ENCODE data around the gene TSR3. TPM values are rescaled to one million over a fixed set of nuclear protein-coding genes. Genes with fewer than 3 reads are reported as not detected.

TSR3 gene
- total and polyA plus RNA-seq, 2 of the 13 experiments (the other 11 are each of a cell fraction or from before 2014, with no cell fraction given): 24.2 to 51.0 TPM

DNA sequence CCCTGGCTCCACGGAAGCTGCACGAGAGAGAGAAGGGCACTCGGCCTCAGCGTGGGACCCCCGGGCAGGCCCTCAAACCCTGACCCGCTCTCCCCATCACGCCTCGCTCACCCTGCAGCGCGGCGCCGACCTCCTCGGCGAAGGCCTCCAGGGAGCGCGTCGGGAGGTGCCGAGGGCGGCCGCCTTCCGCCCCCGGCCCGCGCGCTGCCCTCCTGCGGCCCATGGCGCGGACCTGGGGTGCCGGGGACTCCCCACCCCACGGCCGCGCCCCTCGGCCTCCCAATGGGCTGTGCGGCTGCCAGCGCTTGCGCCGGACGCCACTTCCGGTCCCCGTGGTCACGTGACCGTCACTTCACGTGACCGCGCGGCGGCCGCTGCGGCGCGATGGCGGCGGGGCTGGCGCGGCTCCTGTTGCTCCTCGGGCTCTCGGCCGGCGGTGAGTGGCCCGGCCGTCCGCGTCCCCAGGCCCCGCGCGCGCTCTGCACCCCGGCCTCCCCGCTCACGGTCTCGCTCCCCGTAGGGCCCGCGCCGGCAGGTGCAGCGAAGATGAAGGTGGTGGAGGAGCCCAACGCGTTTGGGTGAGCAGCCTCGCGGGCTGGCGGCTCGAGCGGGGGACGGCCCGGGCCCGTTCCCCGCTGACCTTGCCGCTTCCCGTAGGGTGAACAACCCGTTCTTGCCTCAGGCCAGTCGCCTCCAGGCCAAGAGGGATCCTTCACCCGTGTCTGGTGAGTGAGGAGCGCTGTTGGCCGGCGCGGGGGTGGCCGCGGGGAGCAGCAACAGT, at the start of gene TSR3, which contains the start of gene GNPTG (continued):
- TF ChIP-seq, protein P1, sequence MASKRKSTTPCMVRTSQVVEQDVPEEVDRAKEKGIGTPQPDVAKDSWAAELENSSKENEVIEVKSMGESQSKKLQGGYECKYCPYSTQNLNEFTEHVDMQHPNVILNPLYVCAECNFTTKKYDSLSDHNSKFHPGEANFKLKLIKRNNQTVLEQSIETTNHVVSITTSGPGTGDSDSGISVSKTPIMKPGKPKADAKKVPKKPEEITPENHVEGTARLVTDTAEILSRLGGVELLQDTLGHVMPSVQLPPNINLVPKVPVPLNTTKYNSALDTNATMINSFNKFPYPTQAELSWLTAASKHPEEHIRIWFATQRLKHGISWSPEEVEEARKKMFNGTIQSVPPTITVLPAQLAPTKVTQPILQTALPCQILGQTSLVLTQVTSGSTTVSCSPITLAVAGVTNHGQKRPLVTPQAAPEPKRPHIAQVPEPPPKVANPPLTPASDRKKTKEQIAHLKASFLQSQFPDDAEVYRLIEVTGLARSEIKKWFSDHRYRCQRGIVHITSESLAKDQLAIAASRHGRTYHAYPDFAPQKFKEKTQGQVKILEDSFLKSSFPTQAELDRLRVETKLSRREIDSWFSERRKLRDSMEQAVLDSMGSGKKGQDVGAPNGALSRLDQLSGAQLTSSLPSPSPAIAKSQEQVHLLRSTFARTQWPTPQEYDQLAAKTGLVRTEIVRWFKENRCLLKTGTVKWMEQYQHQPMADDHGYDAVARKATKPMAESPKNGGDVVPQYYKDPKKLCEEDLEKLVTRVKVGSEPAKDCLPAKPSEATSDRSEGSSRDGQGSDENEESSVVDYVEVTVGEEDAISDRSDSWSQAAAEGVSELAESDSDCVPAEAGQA (IDR thresholded peaks at IDR 0.05; ENCODE audit: low read depth): peak; percentile 84
- TF ChIP-seq, protein P1 (CRISPR knock-in tag; IDR thresholded peaks at IDR 0.05; ENCODE audit: borderline replicate concordance): peak; percentile 73; the same call in 1 of the 2 replicates
- TF ChIP-seq, protein P2, sequence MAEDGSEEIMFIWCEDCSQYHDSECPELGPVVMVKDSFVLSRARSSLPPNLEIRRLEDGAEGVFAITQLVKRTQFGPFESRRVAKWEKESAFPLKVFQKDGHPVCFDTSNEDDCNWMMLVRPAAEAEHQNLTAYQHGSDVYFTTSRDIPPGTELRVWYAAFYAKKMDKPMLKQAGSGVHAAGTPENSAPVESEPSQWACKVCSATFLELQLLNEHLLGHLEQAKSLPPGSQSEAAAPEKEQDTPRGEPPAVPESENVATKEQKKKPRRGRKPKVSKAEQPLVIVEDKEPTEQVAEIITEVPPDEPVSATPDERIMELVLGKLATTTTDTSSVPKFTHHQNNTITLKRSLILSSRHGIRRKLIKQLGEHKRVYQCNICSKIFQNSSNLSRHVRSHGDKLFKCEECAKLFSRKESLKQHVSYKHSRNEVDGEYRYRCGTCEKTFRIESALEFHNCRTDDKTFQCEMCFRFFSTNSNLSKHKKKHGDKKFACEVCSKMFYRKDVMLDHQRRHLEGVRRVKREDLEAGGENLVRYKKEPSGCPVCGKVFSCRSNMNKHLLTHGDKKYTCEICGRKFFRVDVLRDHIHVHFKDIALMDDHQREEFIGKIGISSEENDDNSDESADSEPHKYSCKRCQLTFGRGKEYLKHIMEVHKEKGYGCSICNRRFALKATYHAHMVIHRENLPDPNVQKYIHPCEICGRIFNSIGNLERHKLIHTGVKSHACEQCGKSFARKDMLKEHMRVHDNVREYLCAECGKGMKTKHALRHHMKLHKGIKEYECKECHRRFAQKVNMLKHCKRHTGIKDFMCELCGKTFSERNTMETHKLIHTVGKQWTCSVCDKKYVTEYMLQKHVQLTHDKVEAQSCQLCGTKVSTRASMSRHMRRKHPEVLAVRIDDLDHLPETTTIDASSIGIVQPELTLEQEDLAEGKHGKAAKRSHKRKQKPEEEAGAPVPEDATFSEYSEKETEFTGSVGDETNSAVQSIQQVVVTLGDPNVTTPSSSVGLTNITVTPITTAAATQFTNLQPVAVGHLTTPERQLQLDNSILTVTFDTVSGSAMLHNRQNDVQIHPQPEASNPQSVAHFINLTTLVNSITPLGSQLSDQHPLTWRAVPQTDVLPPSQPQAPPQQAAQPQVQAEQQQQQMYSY (CRISPR knock-in tag; IDR thresholded peaks at IDR 0.05): 0 out of 2 replicates have a peak, but pooled peaks have one; percentile 25
- TF ChIP-seq, protein P3, sequence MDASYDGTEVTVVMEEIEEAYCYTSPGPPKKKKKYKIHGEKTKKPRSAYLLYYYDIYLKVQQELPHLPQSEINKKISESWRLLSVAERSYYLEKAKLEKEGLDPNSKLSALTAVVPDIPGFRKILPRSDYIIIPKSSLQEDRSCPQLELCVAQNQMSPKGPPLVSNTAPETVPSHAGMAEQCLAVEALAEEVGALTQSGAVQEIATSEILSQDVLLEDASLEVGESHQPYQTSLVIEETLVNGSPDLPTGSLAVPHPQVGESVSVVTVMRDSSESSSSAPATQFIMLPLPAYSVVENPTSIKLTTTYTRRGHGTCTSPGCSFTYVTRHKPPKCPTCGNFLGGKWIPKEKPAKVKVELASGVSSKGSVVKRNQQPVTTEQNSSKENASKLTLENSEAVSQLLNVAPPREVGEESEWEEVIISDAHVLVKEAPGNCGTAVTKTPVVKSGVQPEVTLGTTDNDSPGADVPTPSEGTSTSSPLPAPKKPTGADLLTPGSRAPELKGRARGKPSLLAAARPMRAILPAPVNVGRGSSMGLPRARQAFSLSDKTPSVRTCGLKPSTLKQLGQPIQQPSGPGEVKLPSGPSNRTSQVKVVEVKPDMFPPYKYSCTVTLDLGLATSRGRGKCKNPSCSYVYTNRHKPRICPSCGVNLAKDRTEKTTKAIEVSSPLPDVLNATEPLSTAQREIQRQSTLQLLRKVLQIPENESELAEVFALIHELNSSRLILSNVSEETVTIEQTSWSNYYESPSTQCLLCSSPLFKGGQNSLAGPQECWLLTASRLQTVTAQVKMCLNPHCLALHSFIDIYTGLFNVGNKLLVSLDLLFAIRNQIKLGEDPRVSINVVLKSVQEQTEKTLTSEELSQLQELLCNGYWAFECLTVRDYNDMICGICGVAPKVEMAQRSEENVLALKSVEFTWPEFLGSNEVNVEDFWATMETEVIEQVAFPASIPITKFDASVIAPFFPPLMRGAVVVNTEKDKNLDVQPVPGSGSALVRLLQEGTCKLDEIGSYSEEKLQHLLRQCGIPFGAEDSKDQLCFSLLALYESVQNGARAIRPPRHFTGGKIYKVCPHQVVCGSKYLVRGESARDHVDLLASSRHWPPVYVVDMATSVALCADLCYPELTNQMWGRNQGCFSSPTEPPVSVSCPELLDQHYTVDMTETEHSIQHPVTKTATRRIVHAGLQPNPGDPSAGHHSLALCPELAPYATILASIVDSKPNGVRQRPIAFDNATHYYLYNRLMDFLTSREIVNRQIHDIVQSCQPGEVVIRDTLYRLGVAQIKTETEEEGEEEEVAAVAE (CRISPR knock-in tag; IDR thresholded peaks at IDR 0.05; ENCODE audit: borderline replicate concordance): 0 out of 2 replicates have a peak, but pooled peaks have one; percentile 32
- TF ChIP-seq FOSL1 (CRISPR knock-in tag; IDR thresholded peaks at IDR 0.05; ENCODE audit: borderline replicate concordance): no peak
- no peak for TF ChIP-seq RFX1 (IDR thresholded peaks at IDR 0.05)
- no peak for TF ChIP-seq ZBTB1 (CRISPR knock-in tag; IDR thresholded peaks at IDR 0.05; ENCODE audit: borderline replicate concordance)
- TF ChIP-seq, protein P4, sequence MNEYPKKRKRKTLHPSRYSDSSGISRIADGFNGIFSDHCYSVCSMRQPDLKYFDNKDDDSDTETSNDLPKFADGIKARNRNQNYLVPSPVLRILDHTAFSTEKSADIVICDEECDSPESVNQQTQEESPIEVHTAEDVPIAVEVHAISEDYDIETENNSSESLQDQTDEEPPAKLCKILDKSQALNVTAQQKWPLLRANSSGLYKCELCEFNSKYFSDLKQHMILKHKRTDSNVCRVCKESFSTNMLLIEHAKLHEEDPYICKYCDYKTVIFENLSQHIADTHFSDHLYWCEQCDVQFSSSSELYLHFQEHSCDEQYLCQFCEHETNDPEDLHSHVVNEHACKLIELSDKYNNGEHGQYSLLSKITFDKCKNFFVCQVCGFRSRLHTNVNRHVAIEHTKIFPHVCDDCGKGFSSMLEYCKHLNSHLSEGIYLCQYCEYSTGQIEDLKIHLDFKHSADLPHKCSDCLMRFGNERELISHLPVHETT (CRISPR knock-in tag; conservative IDR thresholded peaks at IDR 0.05): peak; percentile 74; the same call in 1 of the 2 replicates
- no peak for TF ChIP-seq ZNF496 (CRISPR knock-in tag; IDR thresholded peaks at IDR 0.05; ENCODE audit: insufficient replicate concordance)
- no peak for TF ChIP-seq ZSCAN25 (CRISPR knock-in tag; IDR thresholded peaks at IDR 0.05)
- peak; percentile 94 for TF ChIP-seq BHLHE40 (IDR thresholded peaks at IDR 0.05; ENCODE audit: low read length)
